Cardiac fibroblast (primary cell): ENCODE results near the gene TERT.

ENCODE experiments used
- DNase-seq, 2 donors: peaks; one replicate each; pipeline versions ENCODE4 v3.0.0 to v3.0.0-alpha.2; 2010; ENCODE audit warnings: low read depth in 2 of 2
- H3K4me3 ChIP-seq, 2 donors: replicated peaks in 1 of 2; 1 replicate in 1 of 2; 2 replicates in 1 of 2; pipeline ENCODE4 v1.5.1; 2011; ENCODE audit warnings: low read depth in 2 of 2, low read length in 2 of 2, mild to moderate bottlenecking in 2 of 2, moderate library complexity in 1 of 2
- CTCF ChIP-seq: IDR thresholded peaks from one replicate; pipeline ENCODE4 v1.5.1; 2011; ENCODE audit warnings: low read depth, mild to moderate bottlenecking, low read length, inconsistent platforms

TERT gene

GRCh38 chr5:1223278-1223670 is 71.6 kb downstream of the TERT start:
- no peak for DNase-seq
- TF ChIP-seq CTCF, result no peak
- H3K4me3 ChIP-seq, result no peak overlapping the region

GRCh38 chr5:1222621-1223277 is 72.1 kb downstream of the TERT start:
- no peak overlapping the region for H3K4me3 ChIP-seq
- DNase-seq, result no peak
- no peak for TF ChIP-seq CTCF

- DNase-seq, result no peak
- no peak overlapping the region for H3K4me3 ChIP-seq
- no peak for TF ChIP-seq CTCF
Measured at GRCh38 chr5:1222147-1222546, 72.7 kb downstream of the TERT start.

GRCh38 chr5:1221721-1222120 is 73.1 kb downstream of the TERT start:
- DNase-seq, result no peak
- no peak for TF ChIP-seq CTCF
- no peak overlapping the region for H3K4me3 ChIP-seq

GRCh38 chr5:1220831-1221230 is 74.0 kb downstream of the TERT start:
- no peak overlapping the region for H3K4me3 ChIP-seq
- no peak for DNase-seq
- TF ChIP-seq CTCF, result no peak

- no peak for TF ChIP-seq CTCF
- no peak overlapping the region for H3K4me3 ChIP-seq
- DNase-seq, result no peak
Measured at GRCh38 chr5:1220351-1220750, 74.5 kb downstream of the TERT start.

- DNase-seq, result no peak
- no peak overlapping the region for H3K4me3 ChIP-seq
- TF ChIP-seq CTCF, result no peak
Measured at GRCh38 chr5:1219768-1220100, 75.1 kb downstream of the TERT start.
